HG02610 (cell line): ENCODE data around the gene MAML3.

Experiments used
- ATAC-seq: cut with Tn5 transposase; IDR thresholded peaks from one replicate; pipeline ENCODE4 v1.9.1; 2021; ENCODE audit warnings: mild to moderate bottlenecking, moderate library complexity; ENCODE audit not compliant: unreplicated experiment

Gene MAML3

DNA sequence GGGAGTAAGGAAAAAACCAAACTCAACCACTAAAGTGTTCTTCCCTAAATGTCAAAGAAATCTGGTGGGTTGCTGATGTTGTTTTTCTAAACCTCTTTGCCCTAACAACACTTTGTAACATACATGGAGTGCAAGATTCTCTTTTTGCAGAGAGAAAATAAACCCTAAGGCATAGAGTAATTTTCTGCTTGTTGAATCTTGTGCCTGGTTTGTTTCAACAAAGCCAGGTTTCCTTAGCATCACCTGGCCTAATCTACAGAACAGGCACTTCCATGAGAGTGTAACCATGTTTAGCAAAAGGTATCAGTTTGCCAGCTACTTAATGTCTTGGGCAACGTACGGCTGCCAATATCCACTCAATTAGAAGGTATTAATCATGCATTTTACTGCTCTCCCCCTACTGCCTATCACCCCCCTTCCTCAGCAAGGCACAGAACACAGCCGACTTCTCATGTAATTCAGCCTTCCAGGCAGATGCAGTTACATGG, 219.2 kb downstream of the MAML3 start:
- ATAC-seq = no peak

DNA sequence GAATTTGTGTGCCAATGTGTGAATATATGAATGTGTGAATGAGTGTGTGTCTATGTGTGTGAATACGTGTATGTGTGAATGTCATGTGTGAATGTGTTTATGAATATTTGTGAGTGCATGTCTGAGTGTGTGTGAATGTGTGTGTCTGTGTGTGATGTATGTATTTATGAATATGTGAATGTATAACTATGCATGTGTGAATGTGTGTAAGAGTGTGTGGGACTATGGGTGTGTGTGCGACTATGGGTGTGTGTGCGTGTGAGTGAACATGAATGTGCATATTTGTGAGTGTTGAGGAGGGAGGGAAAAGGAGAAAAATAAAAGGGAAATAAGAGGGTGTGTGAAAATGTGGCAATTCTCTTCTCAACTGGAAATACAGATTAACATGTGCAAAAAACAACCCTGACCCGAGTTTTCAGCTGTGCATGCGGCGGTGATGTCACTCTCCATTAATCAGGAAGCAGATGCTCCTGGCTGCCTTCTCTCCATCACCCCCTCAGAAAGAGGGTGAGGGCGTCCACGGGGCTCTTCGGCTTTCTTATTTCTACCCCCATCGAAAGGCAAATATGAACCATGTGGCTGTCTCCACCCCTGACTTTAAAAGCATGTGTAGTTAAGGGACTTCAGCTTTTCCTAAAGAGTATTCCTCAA, 219.8 kb downstream of the MAML3 start:
- ATAC-seq = no peak

DNA sequence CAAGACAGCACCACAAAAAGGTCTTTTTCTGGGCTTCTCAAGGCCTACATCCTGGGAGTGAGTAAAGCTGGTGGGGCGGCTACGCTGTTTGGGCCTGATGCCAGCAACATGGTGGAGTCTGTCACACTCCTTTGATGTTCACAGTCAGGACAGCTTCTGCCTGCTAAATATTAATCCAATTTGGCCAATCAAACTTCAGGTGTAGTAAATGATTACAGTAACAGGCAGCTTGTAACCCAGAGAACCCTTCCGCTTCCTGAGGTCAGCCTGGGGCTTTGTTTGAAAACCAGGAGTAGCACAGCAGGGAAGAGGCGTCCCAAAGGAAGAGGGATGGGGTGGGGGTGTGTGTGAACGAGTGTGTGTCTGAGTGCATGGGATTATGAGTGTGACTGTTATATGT, 220.4 kb downstream of the MAML3 start:
- no peak for ATAC-seq

DNA sequence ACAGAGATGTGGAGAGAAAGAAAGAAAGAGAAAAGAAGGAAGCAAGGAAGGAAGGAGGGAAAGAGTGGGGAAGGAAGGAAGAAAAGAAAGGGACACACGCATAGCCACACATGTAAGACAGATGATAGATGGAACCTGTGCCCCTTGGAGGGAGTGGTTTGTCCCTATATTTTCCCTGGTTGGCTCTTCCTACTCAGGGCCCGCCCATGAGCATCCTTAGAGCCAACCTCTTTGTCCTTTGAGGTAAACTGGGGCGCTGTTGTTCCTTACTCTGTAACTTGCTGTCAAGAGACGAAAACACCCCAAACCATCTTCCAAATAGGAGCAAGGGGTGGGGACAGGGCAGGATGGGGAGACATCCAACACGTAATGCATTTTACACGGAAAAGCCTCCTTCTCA, 220.9 kb downstream of the MAML3 start:
- no peak for ATAC-seq

DNA sequence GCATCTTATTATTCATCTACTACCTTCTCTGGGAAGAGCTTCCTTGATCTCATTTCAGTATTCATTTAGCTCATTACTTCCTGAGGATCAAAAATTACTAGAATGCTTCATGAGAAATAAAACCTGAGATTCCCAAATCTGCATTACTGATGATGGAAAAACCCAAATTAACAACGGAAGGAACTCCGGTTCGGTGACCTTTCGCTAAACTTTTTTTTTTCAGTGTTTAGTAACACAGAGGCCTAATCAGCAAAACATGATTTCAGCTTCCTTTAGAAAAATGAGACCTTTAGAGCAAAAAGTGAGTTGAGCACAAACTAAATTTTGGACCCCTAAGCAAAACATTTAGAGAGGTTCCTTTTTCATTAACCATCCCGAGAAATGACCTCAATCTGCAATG, 229.2 kb downstream of the MAML3 start:
- no peak for ATAC-seq

DNA sequence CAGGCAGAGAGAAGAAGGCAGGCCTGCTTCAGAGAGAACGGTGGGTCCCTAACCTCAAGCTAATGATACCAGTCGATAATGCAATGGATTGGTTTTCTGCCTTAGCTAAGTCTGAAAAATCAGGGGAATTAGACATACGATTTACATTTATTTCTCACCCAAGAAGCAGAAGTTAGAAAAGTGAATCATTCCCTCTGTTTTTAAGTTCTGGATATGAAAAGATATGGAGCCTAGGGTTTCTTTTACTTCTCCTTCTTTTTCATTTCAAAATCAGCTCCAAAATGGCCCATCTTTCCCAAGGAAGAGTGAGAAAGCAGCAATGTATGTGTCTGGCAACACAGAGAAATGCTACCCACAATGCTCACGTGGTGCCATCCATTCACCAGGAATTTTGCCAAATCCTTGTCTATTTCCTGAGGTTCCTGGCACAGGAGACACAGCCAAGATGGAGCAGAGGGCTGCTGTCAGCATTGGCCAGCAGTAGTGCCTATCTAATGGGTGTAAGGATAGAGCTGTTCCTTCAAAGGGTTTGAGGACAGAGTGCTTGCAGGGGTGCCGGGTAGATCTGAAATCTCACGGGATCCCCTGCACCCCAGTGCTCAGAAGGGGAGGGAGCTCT, 231.5 kb downstream of the MAML3 start:
- ATAC-seq = no peak

DNA sequence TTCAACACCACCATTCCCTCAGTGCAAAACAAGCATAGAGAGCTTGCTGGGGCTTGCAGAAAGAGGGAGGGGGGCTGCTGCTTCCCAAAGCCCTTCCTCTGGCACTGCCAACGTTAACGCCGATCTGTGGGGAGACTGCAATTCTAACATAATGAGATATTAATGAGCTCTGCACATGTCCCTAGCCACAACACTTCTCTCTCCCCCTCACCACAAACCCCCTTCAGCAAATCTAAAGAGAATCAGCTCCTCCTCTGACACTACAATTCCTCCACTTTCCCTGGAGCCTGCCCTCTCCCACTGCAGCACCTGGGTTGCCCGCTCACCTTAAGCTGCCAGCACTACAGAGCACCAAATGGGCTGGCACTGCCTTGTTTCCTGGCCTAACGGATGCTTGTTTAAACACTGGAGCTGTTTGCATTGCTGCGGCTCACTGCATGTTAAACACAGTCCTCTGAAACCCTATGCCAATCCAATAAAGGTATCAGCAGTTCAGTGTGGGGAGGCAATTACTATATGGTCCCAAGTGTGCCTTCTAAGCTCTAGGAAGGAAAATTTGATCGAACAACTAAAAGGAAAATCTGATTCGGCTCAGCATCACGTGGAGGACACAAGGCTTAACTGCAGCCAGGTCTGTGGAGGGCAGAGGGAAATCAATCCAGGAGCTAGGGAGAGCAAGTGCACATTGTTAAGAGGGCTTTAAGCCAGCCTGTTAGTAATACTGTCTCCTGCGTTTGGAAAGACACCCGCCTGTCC, 232.4 kb downstream of the MAML3 start:
- no peak for ATAC-seq

DNA sequence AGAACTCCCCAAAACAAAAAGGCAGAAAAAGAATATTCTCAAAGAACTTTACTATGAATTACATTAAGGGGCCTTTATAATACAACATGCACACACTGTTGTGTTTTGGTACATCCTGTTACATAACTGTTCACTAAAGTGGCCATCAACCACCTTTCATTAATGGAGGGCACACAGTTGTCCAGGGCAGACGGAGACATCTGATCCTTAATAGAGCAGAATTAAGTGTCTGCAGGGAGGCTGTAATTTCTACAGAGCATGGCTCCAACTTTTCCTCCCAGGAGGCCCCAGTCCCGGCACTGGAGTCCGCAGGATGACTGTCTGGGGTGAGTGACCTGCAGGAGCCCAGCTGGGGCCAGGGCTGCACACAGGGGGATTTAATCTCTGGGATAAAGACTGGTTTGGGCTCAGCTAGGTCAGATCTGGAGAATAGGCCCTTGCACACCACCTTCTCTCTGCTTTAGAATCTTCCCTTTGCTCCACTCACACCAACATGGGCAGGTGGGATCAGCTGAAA, 233.4 kb downstream of the MAML3 start:
- no peak for ATAC-seq

DNA sequence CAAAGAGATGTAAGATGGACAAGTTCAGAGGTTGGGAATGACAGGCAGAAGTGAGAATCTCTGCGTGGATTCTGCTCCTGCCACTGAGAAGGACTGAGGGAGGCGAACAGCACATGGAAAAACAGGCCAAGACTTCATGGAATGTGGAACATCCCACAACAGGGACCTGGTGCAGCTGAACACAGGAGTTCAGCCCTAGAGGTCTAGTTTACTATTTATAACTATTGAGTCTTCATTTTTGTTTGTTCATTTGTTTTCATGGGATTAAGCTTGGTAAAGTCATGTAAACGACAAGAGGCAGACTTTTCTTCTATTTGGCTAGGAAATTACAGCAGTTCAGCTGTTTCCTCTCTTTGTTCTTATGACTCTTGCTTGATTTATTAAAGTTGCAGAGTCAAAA, 234.5 kb downstream of the MAML3 start:
- no peak for ATAC-seq

DNA sequence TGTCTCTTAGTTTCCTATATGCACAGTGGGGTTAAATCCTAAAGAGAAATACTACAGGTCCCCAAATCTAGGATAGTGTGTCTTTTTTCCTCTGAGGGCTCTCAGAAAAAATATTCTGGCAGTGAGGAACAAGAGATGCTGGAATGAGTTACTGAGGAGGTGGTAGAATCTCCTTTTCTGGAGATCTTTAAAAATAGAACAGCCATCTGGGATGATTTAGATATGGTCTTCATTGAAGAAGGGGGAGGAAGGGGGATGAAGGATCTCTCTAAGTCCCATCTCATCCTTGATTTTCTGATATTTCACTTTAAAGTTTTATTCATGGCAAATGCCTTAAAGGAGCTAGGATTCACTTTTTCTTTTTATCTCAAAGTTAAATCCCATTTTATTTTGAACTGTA, 235.0 kb downstream of the MAML3 start:
- no peak for ATAC-seq

DNA sequence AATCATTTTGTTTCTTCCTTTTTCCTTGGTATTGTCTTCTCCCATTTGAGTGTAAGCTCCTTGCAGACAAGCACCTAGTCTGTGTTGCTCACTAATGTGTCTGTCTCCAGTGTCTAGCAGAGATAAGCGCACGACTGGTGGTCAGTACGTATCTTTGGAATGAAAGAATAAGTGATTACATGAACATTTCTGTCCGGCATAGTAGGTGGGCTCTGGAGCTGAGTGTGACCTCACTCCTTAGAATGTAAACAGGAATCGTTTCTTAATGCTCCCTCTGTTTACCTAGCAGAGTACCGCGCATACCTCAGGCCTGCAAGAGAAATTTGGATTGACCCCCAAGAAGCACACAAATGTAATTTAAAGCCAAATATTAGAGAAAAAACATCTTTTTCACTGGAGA, 235.4 kb downstream of the MAML3 start:
- ATAC-seq = no peak

DNA sequence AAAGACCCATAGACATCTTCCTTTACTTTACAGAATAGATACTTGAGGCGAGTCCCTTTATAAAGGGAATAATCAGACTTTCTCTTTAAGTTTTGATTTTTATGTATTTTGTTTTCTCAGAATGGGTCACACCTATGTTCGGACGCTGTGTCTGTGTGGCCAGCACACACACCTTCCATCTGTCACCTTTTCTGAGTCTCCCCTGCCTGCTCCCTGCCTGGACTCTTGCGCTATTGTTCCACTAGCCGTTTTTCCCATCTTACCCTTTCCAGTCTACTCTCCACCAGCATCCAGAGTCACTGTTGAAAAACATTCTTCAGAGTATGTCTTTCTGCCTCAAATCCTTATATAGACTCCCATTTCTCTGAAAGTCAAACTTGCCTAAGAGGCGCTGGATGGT, 236.1 kb downstream of the MAML3 start:
- no peak for ATAC-seq

DNA sequence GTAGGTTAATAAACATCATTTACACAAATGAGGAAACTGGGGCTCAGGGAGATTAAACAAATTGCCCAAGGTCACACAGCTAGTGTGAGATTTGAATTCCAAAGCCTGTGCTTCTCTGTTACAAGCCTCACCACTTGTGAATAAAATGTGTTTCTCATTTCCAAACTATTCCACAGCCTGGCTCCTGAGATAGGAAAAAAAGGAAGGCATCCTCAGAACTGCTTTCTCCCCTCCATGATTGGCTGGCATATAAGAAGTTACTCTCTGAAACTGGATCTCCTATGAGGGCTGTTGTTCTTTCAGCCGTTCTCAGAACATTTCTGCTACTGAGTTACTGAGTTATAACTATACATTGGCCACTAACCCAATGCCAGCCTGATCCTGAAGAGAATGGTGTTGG, 237.9 kb downstream of the MAML3 start:
- ATAC-seq = no peak

DNA sequence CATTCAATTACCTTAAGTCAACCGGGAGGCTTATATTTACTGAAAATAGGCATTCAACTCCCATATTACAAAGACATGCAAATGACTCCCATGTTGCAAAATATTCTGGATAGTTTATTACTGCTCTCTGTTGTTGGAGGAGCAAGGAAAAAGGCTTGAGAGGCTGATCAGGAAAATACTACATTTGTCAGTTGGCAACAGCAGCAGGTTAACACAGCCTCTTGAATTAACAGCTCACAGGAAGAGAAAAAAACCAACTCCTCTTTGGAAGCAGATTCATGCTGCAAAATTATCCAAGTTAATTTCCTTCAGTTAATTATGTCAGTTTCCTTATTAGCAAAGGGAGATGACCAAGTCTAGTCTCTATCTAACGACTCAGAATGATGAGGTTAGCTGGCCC, 238.9 kb downstream of the MAML3 start:
- no peak for ATAC-seq

DNA sequence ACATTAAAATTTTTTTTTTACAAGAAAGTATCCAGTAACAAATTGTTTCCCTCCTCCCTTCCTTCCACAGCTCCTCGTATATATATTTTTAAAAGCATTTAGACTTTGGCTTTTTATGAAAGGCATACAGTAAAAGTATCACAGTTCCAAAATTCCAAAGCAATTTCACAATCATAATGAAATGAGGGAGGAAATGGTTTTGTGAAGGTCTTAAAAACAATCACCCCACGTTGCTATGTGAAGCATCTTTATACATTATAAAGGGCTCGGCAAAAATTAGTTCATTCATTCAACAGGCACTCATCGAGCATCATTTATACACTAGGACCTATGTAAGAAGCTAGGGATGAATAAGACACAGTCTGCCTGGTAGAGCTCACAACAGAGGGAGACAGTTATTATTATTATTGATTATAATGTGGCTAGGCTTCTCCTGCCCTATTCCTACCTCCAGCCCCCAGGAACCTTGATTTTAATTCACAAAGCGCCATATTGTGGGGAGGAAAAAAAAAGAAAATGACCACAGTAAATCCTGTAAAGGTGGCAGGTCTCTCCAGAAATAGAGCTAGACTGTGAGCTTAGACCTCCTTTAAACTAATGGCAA, 239.9 kb downstream of the MAML3 start:
- ATAC-seq = no peak

DNA sequence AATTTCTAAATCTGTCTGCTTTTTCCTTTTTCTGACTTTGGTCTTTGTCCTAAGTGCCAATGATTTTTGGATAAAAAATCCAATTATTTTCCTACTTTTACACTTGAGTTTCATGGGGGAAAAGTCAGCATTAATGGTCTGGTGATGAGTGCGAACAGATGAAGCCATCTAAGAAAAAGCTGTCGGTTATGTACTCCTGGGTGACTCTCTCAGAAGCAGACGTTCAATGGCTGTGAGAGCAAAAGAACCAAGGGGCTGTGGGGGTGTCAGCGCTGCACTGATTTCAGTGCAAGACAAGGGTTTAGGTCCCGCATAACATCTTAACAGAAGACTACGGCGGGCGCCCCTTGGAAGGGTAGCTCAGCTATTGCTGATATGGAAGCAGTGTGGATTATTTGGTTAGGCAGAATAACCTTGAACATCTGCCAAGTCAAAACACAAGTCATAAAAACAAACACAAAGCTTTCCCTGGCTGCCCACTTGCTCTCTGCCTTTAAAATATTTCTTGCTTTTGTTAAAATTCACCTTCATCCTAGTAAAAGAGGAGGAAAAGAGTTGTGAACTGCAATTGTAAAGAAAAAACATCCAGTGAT, 240.5 kb downstream of the MAML3 start:
- ATAC-seq = no peak

DNA sequence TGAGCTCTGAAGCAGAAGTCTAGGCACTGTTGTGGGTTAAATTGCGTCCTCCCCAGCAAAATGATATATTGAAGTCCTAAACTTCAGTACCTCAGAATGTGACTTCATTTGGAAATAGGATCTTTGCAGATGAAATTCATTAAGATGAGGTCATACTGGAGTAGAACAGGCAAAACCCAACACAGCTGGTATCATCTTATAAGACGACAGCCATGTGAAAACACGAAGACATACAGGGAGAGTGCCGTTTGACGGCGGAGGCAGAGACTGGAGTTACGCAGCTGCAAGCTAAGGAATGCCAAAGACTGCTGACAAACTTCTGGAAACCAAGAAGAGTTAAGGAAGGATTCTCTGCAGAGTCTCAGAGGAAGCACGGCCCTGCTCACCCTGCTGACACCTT, 241.5 kb downstream of the MAML3 start:
- no peak for ATAC-seq

DNA sequence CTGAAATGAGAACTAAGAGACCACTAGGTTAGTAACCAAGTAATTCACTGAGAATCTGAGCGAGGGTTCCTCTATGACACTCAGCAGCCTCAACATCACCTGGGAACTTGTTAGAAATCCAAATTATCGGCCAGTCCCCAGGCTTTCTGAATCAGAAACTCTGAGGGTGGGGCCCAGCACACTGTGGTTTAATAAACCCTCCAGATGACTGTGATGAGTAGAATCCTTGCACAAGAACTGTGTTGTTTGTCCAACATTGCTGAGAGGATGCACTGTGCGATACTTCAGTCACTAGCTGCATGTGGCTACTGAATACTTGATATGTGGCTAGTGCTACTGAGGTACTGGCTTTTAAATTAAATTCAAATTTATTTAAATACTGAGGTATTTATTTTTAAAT, 243.9 kb downstream of the MAML3 start:
- no peak for ATAC-seq

DNA sequence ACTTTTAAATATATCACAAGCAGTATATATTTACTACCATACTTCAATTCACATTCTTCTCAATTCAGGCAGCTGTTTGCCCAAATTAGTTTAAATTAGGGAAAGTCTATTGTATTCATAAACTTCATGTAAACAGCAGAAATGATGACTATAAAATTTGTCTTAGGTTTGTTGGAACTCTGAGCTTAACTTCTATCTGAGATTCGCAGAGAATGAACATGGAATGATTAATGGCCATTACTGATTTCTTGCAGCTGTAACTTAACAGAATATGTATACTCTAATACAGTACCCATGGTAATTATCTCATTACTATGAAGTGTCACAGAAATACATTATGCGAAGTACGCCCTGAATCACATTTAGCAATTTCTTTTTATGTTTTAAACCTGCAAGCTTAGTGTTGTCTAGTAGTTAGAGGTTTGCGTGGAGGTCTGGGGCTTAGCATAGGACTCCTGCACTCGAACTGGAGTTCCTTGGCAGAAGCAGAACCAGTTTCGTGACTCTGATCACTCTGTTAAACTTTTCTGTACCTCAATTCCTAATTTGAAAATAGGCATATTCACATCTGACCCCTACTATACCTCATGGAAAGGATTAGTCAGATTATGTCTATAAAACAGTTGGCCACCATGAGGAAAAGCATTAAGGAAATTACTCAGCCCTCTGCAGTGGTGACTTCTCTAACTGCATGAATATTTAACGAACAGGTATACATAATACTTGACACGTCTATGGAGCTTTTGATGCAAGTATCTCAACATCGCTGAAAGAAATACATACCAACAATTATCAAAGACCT, 245.1 kb downstream of the MAML3 start:
- ATAC-seq = no peak
